ENCODE data around the gene CDK5RAP3. TPM values are rescaled to one million over a fixed set of nuclear protein-coding genes. Genes with fewer than 3 reads are reported as not detected.

The CDK5RAP3 gene
- total RNA-seq, 2 experiments from 2014 or later, result 206 to 224 TPM

DNA sequence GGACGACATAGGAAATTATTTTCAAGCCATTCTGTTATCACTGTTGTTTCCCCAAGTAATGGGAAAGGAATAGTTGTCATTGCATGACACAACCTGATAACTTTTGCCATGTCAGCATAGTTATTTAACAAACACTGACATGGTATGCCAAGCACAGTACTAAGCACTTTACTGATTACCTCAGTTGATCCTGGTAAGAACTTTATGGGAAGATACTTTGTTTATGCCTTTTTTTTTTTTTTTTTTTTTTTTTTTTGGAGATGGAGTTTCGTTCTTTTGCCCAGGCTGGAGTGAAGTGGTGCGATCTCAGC lies 45.3 kb upstream of the CDK5RAP3 start:
- intact Hi-C loops (cut with DNase I, micrococcal nuclease), result no loop called here
- peaks cover 74% of the 10 kb centered on the region for H3K36me3 ChIP-seq (ENCODE audit: insufficient read depth, low read length)
- H3K4me1 Mint-ChIP-seq (ENCODE audit: low read depth), result no peaks in the 10 kb centered on the region
- H3K9me3 Mint-ChIP-seq, result no peaks in the 10 kb centered on the region
- H3K36me3 Mint-ChIP-seq (ENCODE audit: low read depth), result peaks cover 77% of the 10 kb centered on the region
- no peak for DNase-seq
- no peaks in the 10 kb centered on the region for H3K9me3 ChIP-seq (ENCODE audit: control insufficient read depth in 1 of 2, insufficient read depth in 1 of 2, low read length in 2 of 2)
- TF ChIP-seq, protein P1, sequence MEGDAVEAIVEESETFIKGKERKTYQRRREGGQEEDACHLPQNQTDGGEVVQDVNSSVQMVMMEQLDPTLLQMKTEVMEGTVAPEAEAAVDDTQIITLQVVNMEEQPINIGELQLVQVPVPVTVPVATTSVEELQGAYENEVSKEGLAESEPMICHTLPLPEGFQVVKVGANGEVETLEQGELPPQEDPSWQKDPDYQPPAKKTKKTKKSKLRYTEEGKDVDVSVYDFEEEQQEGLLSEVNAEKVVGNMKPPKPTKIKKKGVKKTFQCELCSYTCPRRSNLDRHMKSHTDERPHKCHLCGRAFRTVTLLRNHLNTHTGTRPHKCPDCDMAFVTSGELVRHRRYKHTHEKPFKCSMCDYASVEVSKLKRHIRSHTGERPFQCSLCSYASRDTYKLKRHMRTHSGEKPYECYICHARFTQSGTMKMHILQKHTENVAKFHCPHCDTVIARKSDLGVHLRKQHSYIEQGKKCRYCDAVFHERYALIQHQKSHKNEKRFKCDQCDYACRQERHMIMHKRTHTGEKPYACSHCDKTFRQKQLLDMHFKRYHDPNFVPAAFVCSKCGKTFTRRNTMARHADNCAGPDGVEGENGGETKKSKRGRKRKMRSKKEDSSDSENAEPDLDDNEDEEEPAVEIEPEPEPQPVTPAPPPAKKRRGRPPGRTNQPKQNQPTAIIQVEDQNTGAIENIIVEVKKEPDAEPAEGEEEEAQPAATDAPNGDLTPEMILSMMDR (IDR thresholded peaks at IDR 0.05), result no peak
- POLR2A ChIA-PET, result no interaction called here
- no peak overlapping the region for H3K27ac ChIP-seq (ENCODE audit: low read depth in 1 of 2, low read length in 2 of 2)
- CTCF ChIA-PET, result interaction anchor here (0.6 to 0.7 kb wide), 3 partner anchors 10 to 160 kb away, joined by 3 read pairs; no protein-coding TSS in a partner anchor
- H3K4me3 Mint-ChIP-seq, result no peak overlapping the region
- no peaks in the 10 kb centered on the region for H3K27me3 ChIP-seq (ENCODE audit: control insufficient read depth in 1 of 2, insufficient read depth in 2 of 2, low read length in 2 of 2)
- ATAC-seq (ENCODE audit: poor library complexity), result no peak
- no peaks in the 10 kb centered on the region for H3K27me3 Mint-ChIP-seq
- H3K27ac Mint-ChIP-seq, result no peak overlapping the region
- H3K4me3 ChIP-seq (ENCODE audit: low read length), result no peak overlapping the region
- no peaks in the 10 kb centered on the region for H3K4me1 ChIP-seq (ENCODE audit: insufficient read depth, low read length)

DNA sequence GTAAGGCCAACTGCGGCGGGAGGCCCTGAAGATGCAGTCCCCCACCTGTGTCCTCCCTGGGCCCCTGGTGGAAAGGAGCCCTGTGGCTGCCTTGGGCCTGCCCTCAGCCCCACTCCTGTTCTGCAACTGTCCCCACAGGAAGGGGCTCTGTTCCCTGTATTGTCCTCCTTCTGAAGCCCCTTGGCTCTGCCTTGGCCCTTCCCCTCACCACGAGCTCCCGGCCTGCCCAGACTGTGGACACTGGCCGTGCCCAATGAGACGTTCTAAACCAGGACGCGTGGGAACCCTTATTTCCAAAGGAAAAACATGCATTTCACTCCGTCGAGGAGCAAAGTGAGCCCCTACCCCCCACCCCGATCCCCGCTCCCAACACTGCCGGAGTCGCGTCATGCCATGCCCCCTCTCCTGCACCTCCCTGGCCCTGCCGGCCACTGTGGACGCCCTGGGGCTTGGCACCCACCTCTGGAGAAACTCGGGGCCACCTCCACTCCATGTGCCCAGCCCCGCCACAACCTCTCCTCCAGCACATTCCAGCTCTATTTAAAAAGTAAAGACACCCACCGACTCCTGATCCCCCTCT lies 43.0 kb upstream of the CDK5RAP3 start:
- no peak overlapping the region for H3K4me3 ChIP-seq (ENCODE audit: low read length)

DNA sequence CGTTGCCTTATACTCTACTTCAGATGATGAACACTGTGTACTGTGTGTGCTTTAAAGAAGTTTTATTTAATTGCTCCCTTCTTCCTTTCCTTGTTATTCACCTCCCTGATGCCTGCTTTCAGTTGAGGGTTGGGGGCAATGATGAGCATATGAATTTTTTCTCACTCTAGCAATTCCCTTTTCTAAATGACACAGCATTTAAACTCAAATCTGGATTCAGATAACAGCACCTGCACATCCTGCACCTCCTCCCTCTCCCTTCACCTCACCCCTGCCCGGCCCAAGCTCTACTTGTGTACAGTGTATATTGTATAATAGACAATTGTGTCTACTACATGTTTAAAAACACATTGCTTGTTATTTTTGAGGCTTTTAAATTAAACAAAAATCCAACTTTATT lies 42.5 kb upstream of the CDK5RAP3 start:
- no peak overlapping the region for H3K27ac Mint-ChIP-seq
- no peaks in the 10 kb centered on the region for H3K9me3 Mint-ChIP-seq
- ChIA-PET POLR2A (interaction anchor here (0.9 kb wide), 1 partner anchor 33 kb away, joined by 3 read pairs; no protein-coding TSS in a partner anchor), CTCF (no interaction called here)
- Histone ChIP-seq H3K27ac (ENCODE audit: low read depth in 1 of 2, low read length in 2 of 2) (no peak overlapping the region), H3K9me3 (ENCODE audit: control insufficient read depth in 1 of 2, insufficient read depth in 1 of 2, low read length in 2 of 2) (no peaks in the 10 kb centered on the region), H3K4me3 (ENCODE audit: low read length) (no peak overlapping the region), H3K4me1 (ENCODE audit: insufficient read depth, low read length) (no peaks in the 10 kb centered on the region), H3K36me3 (ENCODE audit: insufficient read depth, low read length) (peaks cover 67% of the 10 kb centered on the region), H3K27me3 (ENCODE audit: control insufficient read depth in 1 of 2, insufficient read depth in 2 of 2, low read length in 2 of 2) (no peaks in the 10 kb centered on the region)
- DNase-seq, result no peak
- peaks cover 60% of the 10 kb centered on the region for H3K36me3 Mint-ChIP-seq (ENCODE audit: low read depth)
- intact Hi-C loops (cut with DNase I, micrococcal nuclease), result no loop called here
- ATAC-seq (ENCODE audit: poor library complexity), result no peak
- H3K4me3 Mint-ChIP-seq, result no peak overlapping the region
- H3K4me1 Mint-ChIP-seq (ENCODE audit: low read depth), result no peaks in the 10 kb centered on the region
- no peaks in the 10 kb centered on the region for H3K27me3 Mint-ChIP-seq
- TF ChIP-seq, protein P1 (IDR thresholded peaks at IDR 0.05), result no peak

More for the DNA sequence above, 43.0 kb upstream of the CDK5RAP3 start:
- H3K27ac ChIP-seq (ENCODE audit: low read depth in 1 of 2, low read length in 2 of 2), result no peak overlapping the region
- H3K9me3 Mint-ChIP-seq, result no peaks in the 10 kb centered on the region
- H3K27me3 Mint-ChIP-seq, result no peaks in the 10 kb centered on the region
- POLR2A ChIA-PET, result no interaction called here
- TF ChIP-seq, protein P1 (IDR thresholded peaks at IDR 0.05), result no peak
- no peaks in the 10 kb centered on the region for H3K9me3 ChIP-seq (ENCODE audit: control insufficient read depth in 1 of 2, insufficient read depth in 1 of 2, low read length in 2 of 2)
- H3K4me1 ChIP-seq (ENCODE audit: insufficient read depth, low read length), result no peaks in the 10 kb centered on the region
- no peaks in the 10 kb centered on the region for H3K4me1 Mint-ChIP-seq (ENCODE audit: low read depth)
- H3K36me3 Mint-ChIP-seq (ENCODE audit: low read depth), result peaks cover 65% of the 10 kb centered on the region
- ATAC-seq (ENCODE audit: poor library complexity) (no peak), DNase-seq (no peak)
- H3K4me3 Mint-ChIP-seq, result no peak overlapping the region
- H3K27me3 ChIP-seq (ENCODE audit: control insufficient read depth in 1 of 2, insufficient read depth in 2 of 2, low read length in 2 of 2), result no peaks in the 10 kb centered on the region
- H3K36me3 ChIP-seq (ENCODE audit: insufficient read depth, low read length), result peaks cover 72% of the 10 kb centered on the region
- intact Hi-C loops (cut with DNase I, micrococcal nuclease), result no loop called here
- CTCF ChIA-PET, result no interaction called here
- H3K27ac Mint-ChIP-seq, result no peak overlapping the region

Data from CD4-positive, alpha-beta T cell (primary cell).